ENCODE data around the gene ACMSD.
A peak's percentile ranks its signal among the peaks of the same experiment; 100 is the strongest.
"Not testable (repeated sequence)": the region's sequence is repeated elsewhere in the genome, so short reads cannot be mapped to it uniquely, and the experiment has no call there.

Gene ACMSD

DNA sequence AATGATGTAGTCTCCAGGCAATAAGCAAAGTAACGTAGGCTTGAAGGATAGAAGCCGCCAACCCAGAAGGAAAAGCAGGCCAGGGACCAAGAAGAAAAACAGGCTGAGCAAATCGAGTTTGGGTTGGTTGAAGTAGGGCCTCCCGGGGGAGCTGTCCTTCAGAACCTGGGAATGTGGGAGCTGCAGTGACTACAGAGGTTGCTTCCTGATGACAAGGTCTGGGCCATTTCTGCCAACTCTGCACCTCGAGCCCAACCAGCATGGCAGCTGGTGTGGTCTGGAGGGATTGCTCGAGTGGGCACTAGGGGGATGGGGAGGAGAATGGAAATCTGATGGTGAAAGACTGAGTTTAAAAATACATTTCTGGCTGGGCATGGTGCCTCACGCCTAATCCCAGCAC is 14.1 kb downstream of the ACMSD start:
- DNase-seq (ENCODE audit: low read depth) = no peak

DNA sequence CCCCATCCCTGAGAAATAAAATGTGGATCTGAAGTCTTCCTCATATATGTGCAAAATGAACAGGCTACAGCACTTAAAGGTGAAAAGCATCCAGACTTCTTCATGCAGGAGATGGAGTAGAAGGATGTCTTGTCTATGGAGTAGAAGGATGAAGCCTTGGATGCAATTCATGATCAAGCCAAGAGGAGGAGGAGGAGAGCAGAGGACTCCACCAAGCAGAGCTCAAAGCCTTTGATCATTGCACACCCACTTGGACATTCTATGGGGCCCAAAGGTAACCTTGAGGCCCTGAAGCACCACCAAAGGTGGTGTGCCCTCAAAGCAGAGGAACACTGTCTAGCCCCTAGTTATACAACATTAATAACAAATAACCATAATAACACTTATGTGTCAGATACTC is 17.3 kb downstream of the ACMSD start:
- DNase-seq (ENCODE audit: low read depth) = no peak

DNA sequence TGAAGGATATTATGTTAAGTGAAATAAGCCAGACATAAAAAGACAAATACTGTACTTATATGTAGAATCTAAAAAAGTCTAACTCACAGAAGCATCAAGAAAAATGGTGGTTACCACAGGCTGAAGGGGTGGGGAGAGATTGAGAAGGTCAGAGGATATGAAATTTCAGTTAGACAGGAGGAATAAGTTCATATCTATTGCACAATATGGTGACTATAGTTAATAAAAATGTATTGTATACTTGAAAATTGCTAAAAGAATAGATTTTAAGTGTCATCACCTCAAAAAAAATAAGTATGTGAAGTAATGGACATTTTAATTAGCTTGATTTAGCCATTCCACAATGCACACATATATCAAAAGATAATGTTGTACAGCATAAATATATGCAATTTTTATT is 19.8 kb downstream of the ACMSD start:
- no peak for DNase-seq (ENCODE audit: low read depth)

DNA sequence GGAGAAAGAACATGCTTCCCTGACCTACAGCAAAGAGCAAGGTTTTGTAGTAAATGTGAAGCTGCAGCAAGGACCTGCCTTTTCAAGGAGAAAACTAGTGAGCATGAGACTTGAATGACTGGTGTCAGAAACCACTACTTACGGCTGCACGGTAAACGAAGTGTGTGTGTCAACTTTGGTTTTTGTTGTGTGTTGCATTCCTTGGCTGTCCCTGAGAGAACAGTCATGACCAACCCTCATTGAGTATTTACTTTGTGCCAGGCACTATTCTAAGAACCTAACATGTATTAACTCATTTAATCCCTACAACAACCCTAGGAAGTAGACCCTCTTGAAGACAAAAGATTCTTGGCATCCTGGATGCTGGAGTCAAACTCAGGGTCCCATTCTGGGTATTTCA is 22.8 kb downstream of the ACMSD start:
- no peak for DNase-seq (ENCODE audit: low read depth)

DNA sequence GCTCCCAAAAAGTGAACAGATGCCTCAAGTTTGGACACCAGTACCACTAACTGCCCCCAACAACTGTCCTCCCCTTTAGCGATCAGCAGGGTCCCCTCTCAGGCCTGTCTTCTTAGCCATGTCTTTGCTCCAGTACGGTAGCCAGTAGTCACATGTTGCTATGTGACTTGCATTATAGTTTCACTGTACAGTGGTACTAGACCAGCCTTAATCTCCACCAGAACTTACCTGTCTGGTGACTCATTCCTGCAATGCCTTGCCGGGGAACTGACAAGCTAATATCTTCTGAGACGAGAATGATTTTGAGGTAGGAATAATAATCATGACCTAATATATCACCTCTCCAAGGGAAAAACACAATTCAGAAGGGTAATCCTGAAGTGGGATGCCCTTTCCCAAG is 23.7 kb downstream of the ACMSD start:
- no peak for DNase-seq (ENCODE audit: low read depth)

DNA sequence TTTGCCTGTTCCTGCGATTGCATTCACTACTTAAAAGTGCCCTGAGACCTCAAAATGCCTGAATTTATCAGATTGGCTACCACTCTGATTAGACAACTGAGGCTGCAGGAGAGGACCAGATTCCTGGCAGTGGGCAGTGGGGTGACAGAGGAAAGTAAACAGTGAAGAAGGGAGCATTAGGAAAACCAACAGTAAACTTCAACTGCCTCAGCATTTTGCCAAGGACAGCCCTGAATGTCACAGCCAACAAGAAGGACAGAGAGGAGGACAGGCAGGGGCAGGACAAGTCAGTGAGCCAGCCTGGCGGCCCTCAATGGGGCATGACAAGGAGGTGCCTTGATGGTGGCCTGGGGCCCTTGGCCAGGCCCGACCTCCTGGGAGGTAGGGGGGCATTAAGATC is 24.3 kb downstream of the ACMSD start:
- DNase-seq (ENCODE audit: low read depth) = no peak

DNA sequence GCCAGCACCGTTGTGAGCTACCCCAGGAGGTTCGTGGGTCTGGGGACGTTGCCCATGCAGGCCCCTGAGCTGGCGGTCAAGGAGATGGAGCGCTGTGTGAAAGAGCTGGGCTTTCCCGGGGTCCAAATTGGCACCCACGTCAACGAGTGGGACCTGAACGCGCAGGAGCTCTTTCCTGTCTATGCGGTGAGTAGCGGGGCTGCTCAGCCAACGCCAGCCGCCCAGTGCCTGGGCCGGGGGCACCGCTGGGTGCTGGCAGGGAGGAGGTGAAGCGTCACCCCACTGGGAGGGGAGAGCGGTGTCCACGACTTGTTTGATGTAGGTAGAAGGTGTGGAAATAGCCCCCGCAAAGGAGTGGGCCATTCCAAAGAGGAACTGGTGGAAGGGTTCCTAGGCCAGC is 25.0 kb downstream of the ACMSD start:
- no peak for DNase-seq (ENCODE audit: low read depth)

DNA sequence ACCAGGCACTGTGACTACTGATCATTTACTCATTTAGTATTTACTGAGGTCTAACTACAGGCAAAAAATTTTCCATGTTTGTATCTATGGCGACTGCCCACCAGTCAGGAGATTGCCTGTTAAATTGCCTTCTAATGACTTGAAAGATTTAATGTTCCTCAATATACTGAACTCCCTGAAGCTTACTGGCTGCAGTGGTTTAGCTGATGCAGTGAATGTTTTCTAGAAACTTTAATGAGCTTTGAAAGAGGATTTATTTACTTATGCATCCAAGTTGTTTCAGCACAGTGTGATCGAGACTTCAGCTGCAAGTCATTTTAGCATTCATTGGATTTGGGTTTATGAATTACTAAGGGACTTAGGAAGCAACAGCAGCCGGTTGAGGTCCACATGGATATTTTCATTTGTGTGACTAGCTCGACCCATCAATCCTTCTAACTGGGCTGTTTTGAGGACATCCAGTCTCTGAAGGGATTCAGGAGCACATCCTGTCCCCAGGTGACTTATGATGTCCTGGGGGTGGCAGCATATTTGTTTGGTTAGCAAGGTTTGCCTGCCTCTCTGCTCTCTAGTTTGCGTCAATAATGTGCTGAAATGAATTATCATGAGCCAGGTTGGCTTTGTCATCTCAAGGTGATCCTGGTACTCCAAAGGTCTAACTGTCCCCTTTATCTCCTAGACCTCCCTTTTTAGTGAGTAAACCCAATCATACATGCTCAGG is 26.8 kb downstream of the ACMSD start:
- no peak for DNase-seq (ENCODE audit: low read depth)

DNA sequence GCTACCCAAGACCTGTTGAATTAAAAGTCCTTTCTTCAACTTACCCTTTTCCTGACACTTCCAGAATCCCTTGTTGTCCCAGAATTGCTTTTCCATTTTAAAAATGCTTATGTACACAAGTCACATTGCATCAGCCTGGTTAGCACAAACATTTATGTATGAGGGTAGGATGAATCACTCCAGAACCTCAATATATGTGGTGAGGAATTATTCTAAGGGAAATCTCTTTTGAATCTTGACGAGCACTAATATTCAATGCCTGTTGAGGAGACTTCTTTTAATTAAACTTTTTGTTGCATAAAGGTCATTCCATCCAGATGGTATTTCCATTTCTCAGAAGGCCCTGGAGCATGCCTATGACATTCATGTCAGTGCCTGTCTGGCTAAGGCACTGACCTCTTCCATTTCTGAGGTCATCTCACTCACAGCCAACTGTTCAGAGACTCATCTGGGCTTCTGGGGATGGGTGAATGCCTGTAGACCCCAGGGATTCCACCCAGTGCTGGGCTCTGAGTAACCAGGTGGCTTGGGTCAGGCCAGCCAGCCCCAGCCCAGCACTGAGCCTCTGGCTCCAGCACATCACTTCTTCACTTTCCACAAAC is 28.2 kb downstream of the ACMSD start:
- no peak for DNase-seq (ENCODE audit: low read depth)

DNA sequence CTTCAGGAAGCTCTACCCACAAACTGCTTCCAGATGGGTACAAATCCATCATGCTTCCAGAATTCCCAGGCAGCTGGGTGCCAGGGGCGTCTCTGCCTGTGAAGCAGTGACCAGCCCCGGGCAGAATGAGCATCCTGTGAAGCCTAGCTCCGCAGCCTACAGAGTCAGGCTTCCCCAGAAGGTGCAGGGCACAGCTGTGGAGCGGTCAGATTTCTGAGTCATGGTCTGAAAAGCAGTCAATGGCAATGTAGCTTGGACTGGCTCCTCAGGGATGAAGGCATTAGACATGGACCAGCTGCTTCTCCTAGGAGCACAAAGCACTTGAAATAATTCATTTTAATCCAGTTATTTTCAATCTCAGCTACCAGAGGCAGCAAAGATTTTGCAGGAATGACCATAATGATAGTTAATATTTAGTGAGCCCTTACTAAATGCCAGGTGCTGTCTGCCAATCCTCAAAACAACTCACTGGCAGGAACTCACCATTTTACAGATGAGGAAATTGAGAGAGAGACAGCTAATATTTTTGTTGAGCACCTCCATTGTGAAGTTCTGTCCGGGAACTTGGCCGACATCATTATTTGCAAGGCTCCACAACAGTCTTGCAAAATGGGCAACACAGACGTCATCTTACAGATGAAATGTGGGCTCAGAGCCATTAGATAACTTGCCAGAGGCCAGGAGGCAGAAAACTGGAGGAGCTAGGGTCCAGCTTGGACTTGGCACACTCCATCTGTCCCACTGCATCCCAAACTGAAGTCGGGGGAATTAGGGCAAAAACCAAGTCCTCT is 31.7 kb downstream of the ACMSD start:
- no peak for DNase-seq (ENCODE audit: low read depth)

DNA sequence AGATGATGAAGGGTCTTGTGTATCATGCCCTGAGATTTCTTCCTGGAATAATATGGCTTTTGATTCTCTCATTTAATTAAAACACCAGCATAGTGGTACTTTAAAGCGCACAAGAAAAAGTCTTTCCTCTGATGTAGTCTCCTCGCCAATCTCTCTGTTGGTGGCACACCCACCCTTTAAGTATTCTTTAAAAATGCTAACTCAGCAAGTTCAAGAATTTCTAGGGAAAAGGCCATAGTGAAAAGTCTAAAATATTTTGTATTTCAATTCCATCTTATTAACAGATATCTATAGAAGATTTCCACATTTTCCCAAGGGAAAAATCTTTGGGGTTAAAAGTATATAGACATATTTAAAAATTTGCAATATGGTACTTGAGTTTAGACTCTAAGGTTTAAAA is 34.7 kb downstream of the ACMSD start:
- DNase-seq (ENCODE audit: low read depth) = no peak

DNA sequence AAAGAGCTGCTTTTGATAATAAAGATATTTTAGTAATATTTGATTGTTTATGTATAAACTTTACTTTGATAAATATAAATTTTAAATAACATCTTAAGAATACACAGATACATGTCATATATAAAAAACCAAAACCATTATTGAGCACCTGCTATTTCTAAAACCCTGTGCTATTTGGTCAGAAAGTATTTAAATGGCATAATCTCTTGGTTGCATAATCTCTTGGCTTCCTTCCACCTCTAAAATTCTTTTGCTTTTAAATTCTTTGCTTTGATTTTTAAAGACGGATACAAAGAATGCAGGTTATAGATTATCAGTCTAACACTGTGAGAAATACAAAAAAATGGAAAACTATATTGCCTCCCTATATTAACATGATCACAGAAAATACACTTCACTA is 36.9 kb downstream of the ACMSD start:
- no peak for DNase-seq (ENCODE audit: low read depth)

DNA sequence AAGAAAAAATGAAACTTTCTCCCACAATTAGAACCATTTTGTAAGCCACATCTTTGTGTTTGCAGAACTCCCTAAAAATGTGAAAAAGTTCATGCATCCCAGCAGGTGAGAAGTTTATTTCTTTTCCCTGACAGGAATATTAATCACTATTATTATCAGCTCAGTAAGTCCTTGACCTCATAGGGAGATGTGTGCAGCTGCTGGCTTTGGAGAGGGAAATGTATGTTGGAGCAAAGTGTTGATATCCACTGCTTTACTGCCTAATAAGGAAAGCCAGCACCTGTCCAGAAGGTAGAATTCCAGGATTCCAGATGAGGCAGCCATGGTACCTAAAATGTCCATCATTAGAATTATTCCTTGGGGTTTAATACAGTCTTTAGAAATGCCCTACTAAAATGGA is 44.4 kb downstream of the ACMSD start:
- no peak for DNase-seq (ENCODE audit: low read depth)

DNA sequence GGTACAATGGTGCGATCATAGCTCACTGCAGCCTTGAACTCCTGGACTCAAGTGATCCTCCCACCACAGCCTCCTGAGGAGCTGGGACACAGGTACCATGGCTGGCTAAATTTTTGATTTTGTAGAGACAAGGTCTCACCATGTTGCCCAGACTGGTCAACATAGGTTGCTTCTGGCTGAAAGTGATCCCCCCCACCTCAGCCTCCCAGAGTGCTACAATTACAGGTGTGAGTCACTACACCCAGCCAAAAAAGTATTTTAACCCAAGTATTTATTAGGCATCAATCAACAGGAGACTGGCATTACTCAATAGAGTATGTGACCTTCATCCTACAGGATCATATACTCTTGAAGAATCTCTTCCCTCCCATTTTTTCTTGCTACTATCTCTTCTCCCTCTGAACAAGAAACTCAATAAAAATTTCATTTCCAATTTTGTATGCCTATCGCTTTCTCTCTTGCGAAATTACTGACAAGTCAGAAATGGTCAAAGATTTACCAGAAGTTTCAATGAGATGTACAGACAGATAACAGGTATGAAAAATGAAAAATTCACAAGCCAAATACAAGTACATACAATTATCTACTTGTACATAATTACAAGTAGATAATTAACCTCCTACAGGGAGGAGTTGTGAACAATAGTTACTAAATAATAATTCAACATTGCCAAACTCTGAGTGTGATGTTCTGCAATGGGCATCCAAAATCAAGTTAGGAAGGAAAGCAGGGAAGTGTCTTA is 45.3 kb downstream of the ACMSD start:
- no peak for DNase-seq (ENCODE audit: low read depth)

DNA sequence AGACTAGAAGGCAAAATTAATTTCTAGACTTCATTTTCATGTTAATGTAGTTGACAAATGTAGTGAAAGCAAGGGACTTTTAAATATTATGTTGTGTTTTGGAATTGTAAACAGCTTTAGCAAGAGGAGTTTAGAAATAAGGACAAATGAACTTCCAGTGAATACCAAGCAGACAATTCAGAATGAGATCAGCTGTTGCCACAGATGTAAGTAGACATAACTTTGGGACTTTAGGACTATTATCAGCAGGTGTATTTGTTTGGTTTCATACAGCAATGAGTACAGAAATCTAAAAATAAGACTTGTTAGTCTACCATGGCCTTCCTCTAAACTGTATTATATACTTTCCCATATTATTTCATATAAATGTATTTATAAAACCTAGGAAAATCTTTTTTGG is 46.0 kb downstream of the ACMSD start:
- DNase-seq (ENCODE audit: low read depth) = no peak

DNA sequence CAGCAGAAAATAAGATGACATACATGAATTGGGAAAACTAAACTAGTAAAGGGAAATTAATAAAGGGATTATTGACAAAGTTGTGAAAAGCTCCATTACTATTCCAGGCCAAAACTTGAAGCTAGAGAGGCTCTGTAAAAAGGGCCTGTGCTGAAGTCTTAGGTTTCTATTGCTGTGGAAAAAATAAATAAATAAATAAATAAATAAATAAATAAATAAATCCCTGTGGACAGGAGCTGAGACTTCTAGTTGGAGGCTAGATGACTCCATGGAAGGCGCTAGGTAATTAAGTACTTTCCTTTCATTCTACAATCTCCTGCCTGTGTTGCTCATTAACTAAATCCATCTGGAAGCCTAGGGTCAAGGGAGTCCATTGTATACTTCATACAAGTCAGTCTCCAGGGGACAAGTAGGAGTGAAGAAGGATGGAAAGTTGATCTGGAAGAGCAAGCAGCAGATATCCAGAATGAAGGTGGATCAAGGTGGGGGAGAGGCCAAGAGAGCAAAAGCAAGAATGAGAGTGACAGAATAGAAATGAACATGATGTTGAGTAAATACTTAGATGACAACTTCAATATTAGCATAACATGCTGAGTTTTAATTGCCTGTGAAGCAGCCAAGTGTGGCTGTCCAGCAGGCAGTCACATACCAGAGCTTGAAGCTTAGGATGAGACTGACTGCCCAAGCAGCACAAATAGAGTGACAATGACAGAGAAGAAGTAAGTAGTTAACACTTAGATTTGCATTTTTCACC is 54.0 kb downstream of the ACMSD start:
- no peak for DNase-seq (ENCODE audit: low read depth)

DNA sequence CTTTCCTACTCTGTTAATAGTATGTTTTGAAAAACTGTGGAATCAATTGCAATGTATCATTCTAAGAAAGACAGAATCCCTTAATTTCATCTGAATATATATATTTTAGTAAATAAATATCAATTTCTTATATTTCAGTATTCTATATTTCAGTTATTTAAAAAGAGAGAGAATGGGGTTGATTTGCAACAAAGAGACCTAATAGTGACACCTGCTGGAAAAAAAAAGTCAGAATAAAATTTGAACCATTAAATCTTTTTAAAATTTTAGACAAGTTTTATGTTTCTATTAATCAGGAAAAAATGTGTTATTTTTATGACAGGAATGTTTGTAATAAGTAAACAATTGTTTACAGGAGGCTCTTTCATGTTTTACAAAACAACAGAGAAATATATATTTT is 59.5 kb downstream of the ACMSD start:
- DNase-seq (ENCODE audit: low read depth) = no peak

DNA sequence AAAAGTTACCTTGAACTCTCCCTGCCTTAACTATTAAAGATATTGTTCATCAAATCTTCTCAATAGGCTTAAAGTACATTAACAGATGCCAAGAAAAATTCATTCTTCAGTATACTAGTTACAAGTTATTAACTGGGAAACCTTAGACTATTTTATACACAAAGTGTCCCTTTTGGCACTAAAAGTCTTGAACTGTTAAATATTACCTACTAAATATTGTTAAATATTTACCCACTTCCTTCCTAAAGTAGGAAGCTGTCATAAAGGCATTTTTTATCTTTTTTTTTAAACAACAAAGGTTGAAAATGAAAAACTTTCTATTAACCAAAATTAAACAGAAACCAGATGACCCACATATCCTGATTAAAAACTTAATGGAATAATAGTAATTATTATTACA is 60.8 kb downstream of the ACMSD start:
- DNase-seq (ENCODE audit: low read depth) = no peak

DNA sequence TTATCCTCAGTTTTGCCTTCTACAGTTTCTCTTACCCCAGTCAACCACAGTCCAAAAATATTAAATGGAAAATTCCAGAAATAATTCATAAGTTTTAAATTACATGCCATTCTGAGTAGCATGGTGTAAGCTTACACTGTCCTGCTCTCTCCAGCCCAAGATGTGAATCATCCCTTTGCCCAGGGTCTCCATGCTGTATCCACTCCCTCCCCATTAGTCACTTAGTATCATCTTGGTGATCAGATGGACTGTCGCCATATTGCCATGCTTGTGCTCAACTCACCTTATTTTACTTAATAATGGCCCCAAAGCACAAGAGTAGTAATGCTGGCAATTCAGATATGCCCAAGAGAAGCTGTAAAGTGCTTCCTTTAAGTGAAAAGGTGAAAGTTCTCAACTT is 61.7 kb downstream of the ACMSD start:
- DNase-seq (ENCODE audit: low read depth) = peak; percentile 5

DNA sequence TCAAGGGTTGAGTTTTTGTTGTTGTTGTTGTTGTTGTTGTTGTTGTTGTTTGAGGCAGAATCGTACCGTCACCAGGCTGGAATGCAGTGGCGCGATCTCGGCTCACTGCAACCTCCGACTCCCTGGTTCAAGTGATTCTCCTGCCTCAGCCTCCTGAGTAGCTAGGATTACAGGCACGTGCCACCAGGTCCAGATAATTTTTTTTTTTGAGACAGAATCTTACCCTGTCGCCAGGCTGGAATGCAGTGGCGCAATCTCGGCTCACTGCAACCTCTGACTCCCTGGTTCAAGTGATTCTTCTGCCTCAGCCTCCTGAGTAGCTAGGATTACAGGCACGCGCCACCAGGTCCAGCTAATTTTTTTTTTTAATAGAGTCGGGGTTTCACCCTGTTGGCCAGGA is 65.3 kb downstream of the ACMSD start:
- not testable (repeated sequence) for DNase-seq (ENCODE audit: low read depth)

DNA sequence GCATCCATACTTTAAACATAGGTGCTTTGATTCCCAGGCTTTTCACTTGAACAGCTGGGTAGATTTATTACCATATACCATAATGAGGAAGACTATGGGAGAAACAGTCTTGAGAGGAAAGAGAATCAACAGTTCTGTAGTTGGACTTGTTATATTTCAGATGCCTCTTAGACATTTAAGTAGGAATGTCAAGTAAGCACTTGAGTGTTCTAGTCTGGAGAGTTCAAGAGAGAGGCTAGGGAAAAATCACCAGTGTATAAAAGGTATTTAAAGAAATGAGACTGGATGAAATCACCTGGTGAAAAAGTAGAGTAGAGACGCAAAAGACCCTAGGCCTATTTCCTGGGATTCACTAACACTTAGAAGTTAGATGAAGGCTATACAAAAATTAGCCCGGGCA is 66.8 kb downstream of the ACMSD start:
- DNase-seq (ENCODE audit: low read depth) = no peak

DNA sequence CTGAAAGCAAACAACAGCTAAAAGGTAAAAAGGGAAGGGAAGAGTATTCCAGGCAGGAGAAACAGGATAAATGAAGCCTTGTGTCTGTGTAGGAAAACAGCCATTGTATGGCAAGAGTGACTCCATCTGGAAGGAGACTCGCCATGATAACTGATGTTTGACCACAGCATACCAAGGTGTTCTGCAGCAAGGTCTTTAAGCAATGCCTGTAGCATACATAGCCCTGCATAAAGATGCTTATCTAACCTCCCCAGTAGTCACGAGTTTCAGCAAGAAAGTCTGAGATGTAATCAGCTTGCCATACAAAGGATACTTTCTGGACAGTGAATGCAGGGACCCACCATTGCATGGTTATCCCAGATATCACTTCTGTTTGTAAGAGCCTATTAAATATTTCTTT is 68.3 kb downstream of the ACMSD start:
- DNase-seq (ENCODE audit: low read depth) = no peak

Data from fibroblast of the conjunctiva (primary cell).